Fibroblast of lung (primary cell): Measurements from ENCODE around the gene TDRD9. TPM values are rescaled to one million over a fixed set of nuclear protein-coding genes. Genes with fewer than 3 reads are reported as not detected.

Source experiments
- DNase-seq, 2 donors: peaks; one replicate each; pipeline versions ENCODE4 v3.0.0 to v3.0.0-alpha.2; 2010; ENCODE audit warnings: low read depth in 2 of 2
- H2AFZ ChIP-seq: 2 replicates; pipeline ENCODE4 v1.5.1; 2012; ENCODE audit warnings: low read length, control low read depth, inconsistent platforms
- H3K27ac ChIP-seq: 2 replicates; pipeline ENCODE4 v1.5.1; 2011; ENCODE audit warnings: low read length, control low read depth; ENCODE audit not compliant: insufficient read depth
- H3K27me3 ChIP-seq: 2 replicates; pipeline ENCODE4 v1.5.1; 2011; ENCODE audit warnings: mild to moderate bottlenecking, low read length; ENCODE audit not compliant: control insufficient read depth, insufficient read depth
- H3K36me3 ChIP-seq: 2 replicates; pipeline ENCODE4 v1.5.1; 2011; ENCODE audit warnings: low read length; ENCODE audit not compliant: control insufficient read depth, insufficient read depth
- H3K4me1 ChIP-seq: 2 replicates; pipeline ENCODE4 v1.5.1; 2011; ENCODE audit warnings: low read length; ENCODE audit not compliant: control insufficient read depth, insufficient read depth; ENCODE audit errors: extremely low read depth
- H3K4me2 ChIP-seq: 2 replicates; pipeline ENCODE4 v1.5.1; 2011; ENCODE audit warnings: low read length, control low read depth; ENCODE audit not compliant: insufficient read depth; ENCODE audit errors: extremely low read depth
- H3K4me3 ChIP-seq, 4 experiments: fragments of 200-600 bp in 1 of 4; sonication (generic) in 1 of 4; replicated peaks in 1 of 4; 2 replicates each; pipeline ENCODE4 v1.5.1; 2011 to 2016; ENCODE audit warnings: low read length in 4 of 4, low read depth in 3 of 4, mild to moderate bottlenecking in 3 of 4, control low read depth in 2 of 4, inconsistent platforms in 1 of 4, mixed read lengths in 1 of 4; ENCODE audit not compliant: insufficient read depth in 1 of 4; ENCODE audit errors: control extremely low read depth in 1 of 4
- H3K79me2 ChIP-seq: 2 replicates; pipeline ENCODE4 v1.5.1; 2012; ENCODE audit warnings: mild to moderate bottlenecking, low read length, inconsistent platforms; ENCODE audit not compliant: control insufficient read depth, insufficient read depth
- H3K9ac ChIP-seq: 2 replicates; pipeline ENCODE4 v1.5.1; 2011; ENCODE audit warnings: mild to moderate bottlenecking, low read length, control low read depth; ENCODE audit not compliant: insufficient read depth
- H3K9me3 ChIP-seq: 2 replicates; pipeline ENCODE4 v1.5.1; 2012; ENCODE audit warnings: low read depth, low read length; ENCODE audit not compliant: control insufficient read depth, insufficient read depth
- H4K20me1 ChIP-seq: 2 replicates; pipeline ENCODE4 v1.5.1; 2011; ENCODE audit warnings: low read length; ENCODE audit not compliant: control insufficient read depth, insufficient read depth; ENCODE audit errors: extremely low read depth
- CTCF ChIP-seq, 2 donors: IDR thresholded peaks in 1 of 2; conservative IDR thresholded peaks in 1 of 2; 1 replicate in 1 of 2; 2 replicates in 1 of 2; pipeline ENCODE4 v1.5.1; 2011 to 2012; ENCODE audit warnings: low read length in 2 of 2, control low read depth in 1 of 2, inconsistent platforms in 1 of 2, low read depth in 1 of 2, mild to moderate bottlenecking in 1 of 2
- EZH2 ChIP-seq: IDR thresholded peaks from 2 replicates; pipeline ENCODE4 v1.5.1; 2012; ENCODE audit warnings: low read length, control low read depth, mild to moderate bottlenecking; ENCODE audit errors: missing control alignments
- polyA plus RNA-seq, 2 donors: library from polyadenylated mRNA; depleted of rRNA in 1 of 2; stranded (reverse) in 1 of 2; unstranded in 1 of 2; fragments of >200 nt; gene quantifications; 2 replicates each; pipeline ENCODE4 v1.2.1, GENCODE V29; 2011 to 2012; ENCODE audit warnings: missing spikeins in 1 of 2
- total RNA-seq: library from RNA; depleted of rRNA; stranded (reverse); fragments of >200 nt; gene quantifications from 2 replicates; pipeline ENCODE4 v1.2.1, GENCODE V29; 2014

Gene TDRD9
- total and polyA plus RNA-seq, 2 donors (not counting 1 experiment from before 2014, with no cell fraction given): 0.28 to 0.50 TPM

GRCh38 chr14:103910984-103911383 lies 17.3 kb upstream of the TDRD9 start:
- Histone ChIP-seq H3K27ac (no peak overlapping the region), H3K4me1 (peaks cover 2% of the 10 kb centered on the region), H3K4me3 (no peak overlapping the region), H4K20me1 (no peaks in the 10 kb centered on the region), H3K36me3 (peaks cover 4% of the 10 kb centered on the region), H3K9me3 (no peaks in the 10 kb centered on the region), H3K79me2 (peaks cover 4% of the 10 kb centered on the region), H3K27me3 (no peaks in the 10 kb centered on the region), H3K9ac (no peak overlapping the region), H3K4me2 (no peak overlapping the region), H2AFZ (no peak overlapping the region)
- no peak for DNase-seq
- TF ChIP-seq CTCF (conservative IDR thresholded peaks at IDR 0.05 in 1 of 2, IDR thresholded peaks at IDR 0.05 in 1 of 2; ENCODE audit: low read depth in 1 of 2, low read length in 2 of 2) (no peak), EZH2 (no peak)

GRCh38 chr14:103915616-103916015 lies 12.6 kb upstream of the TDRD9 start:
- TF ChIP-seq CTCF (conservative IDR thresholded peaks at IDR 0.05 in 1 of 2, IDR thresholded peaks at IDR 0.05 in 1 of 2; ENCODE audit: low read depth in 1 of 2, low read length in 2 of 2) (no peak), EZH2 (no peak)
- no peaks in the 10 kb centered on the region for H3K27me3 ChIP-seq
- peaks cover 36% of the 10 kb centered on the region for H3K79me2 ChIP-seq
- H3K4me2 ChIP-seq: no peak overlapping the region
- no peak overlapping the region for H3K4me3 ChIP-seq
- H2AFZ ChIP-seq: no peak overlapping the region
- H3K27ac ChIP-seq: no peak overlapping the region
- H3K36me3 ChIP-seq: peaks cover 8% of the 10 kb centered on the region
- no peaks in the 10 kb centered on the region for H3K4me1 ChIP-seq
- no peak overlapping the region for H3K9ac ChIP-seq
- H3K9me3 ChIP-seq: no peaks in the 10 kb centered on the region
- DNase-seq: no peak
- no peaks in the 10 kb centered on the region for H4K20me1 ChIP-seq

- no peaks in the 10 kb centered on the region for H3K9me3 ChIP-seq
- peaks cover 43% of the 10 kb centered on the region for H3K79me2 ChIP-seq
- no peak overlapping the region for H2AFZ ChIP-seq
- no peak overlapping the region for H3K4me2 ChIP-seq
- H4K20me1 ChIP-seq: no peaks in the 10 kb centered on the region
- H3K27ac ChIP-seq: no peak overlapping the region
- no peaks in the 10 kb centered on the region for H3K4me1 ChIP-seq
- TF ChIP-seq CTCF (conservative IDR thresholded peaks at IDR 0.05 in 1 of 2, IDR thresholded peaks at IDR 0.05 in 1 of 2; ENCODE audit: low read depth in 1 of 2, low read length in 2 of 2): no peak
- no peak for TF ChIP-seq EZH2
- H3K36me3 ChIP-seq: peaks cover 8% of the 10 kb centered on the region
- no peaks in the 10 kb centered on the region for H3K27me3 ChIP-seq
- DNase-seq: peak in 1 of 2 donors; percentile 50
- H3K9ac ChIP-seq: no peak overlapping the region
- H3K4me3 ChIP-seq: no peak overlapping the region
These were observed 11.5 kb upstream of the TDRD9 start for GRCh38 chr14:103916636-103917262.
